ENCODE measurements around the gene ZNF638. TPM values are rescaled to one million over a fixed set of nuclear protein-coding genes. Genes with fewer than 3 reads are reported as not detected.

Gene ZNF638
- total and polyA plus RNA-seq, 2 of the 8 experiments (the other 6 are each of a cell fraction or from before 2014, with no cell fraction given): 45.3 to 143 TPM

GRCh38 chr2:71457123-71457915, 125.7 kb downstream of the ZNF638 start:
- no peak overlapping the region for H3K4me3 ChIP-seq (ENCODE audit: extremely low read depth in 1 of 4, insufficient read depth in 2 of 4, low read depth in 3 of 4, low read length in 4 of 4)
- no peak overlapping the region for H3K23ac ChIP-seq (ENCODE audit: insufficient read length)
- ChIA-PET CTCF (ENCODE audit: partially characterized antibody) (interaction anchor here (0.6 to 21.6 kb wide), 5 partner anchors 11 to 51 kb away, joined by 3 to 211 read pairs (median 10); no protein-coding TSS in a partner anchor), POLR2A (ENCODE audit: partially characterized antibody) (interaction anchor here (1.1 to 5.3 kb wide), 3 partner anchors 9 to 75 kb away, joined by 4 to 51 read pairs (median 9); no protein-coding TSS in a partner anchor)
- peaks cover 5 to 53% (median 41%) of the 10 kb centered on the region in 4 experiments for H3K27me3 ChIP-seq (replicated peaks in 1 of 4; ENCODE audit: control insufficient read depth in 3 of 4, extremely low read depth in 1 of 4, insufficient read depth in 3 of 4, low read length in 3 of 4)
- H2AK5ac ChIP-seq (ENCODE audit: low read depth, low read length): peak overlapping the region; percentile 75; the same call in 1 of the 2 replicates
- no peak overlapping the region for H4K91ac ChIP-seq (replicated peaks; ENCODE audit: insufficient read length, low read length)
- FAIRE-seq (no peak), DNase-seq (ENCODE audit: low read depth in 1 of 2, low spot score in 2 of 2) (peak in 1 of 2 experiments; percentile 43)
- H3K27ac ChIP-seq (ENCODE audit: low read depth, low read length): no peak overlapping the region
- H3K4me2 ChIP-seq (ENCODE audit: insufficient read depth in 1 of 2, low read depth in 2 of 2, low read length in 2 of 2): no peak overlapping the region; a peak in 1 of 4 replicates
- no peak overlapping the region for H4K5ac ChIP-seq (ENCODE audit: insufficient read length, low read depth, low read length)
- no peak overlapping the region for H2AFZ ChIP-seq (ENCODE audit: low read length)
- H2BK120ac ChIP-seq (replicated peaks; ENCODE audit: low read depth, low read length): no peak overlapping the region
- H3K18ac ChIP-seq (ENCODE audit: extremely low read depth, low read length): no peak overlapping the region; the same call in 1 of the 2 replicates
- H3K79me2 ChIP-seq (ENCODE audit: control insufficient read depth in 1 of 2, insufficient read depth in 2 of 2, low read length in 2 of 2): no peaks in the 10 kb centered on the region
- no peak overlapping the region for H3K4ac ChIP-seq (replicated peaks; ENCODE audit: insufficient read length, low read depth, low read length)
- no peaks in the 10 kb centered on the region; the same call in 1 of the 2 replicates for H3K79me1 ChIP-seq (ENCODE audit: low read depth, low read length)
- no peak overlapping the region for H4K8ac ChIP-seq (ENCODE audit: extremely low read depth, insufficient read depth, low read length)
- H3K4me1 ChIP-seq (replicated peaks in 1 of 4; ENCODE audit: control insufficient read depth in 3 of 4, insufficient read depth in 4 of 4, low read length in 3 of 4): peaks cover 22 to 41% (median 30%) of the 10 kb centered on the region in 4 experiments
- no peak overlapping the region for H3K56ac ChIP-seq (replicated peaks; ENCODE audit: insufficient read length, low read depth, low read length)
- H4K20me1 ChIP-seq (replicated peaks in 1 of 2; ENCODE audit: control insufficient read depth in 1 of 2, insufficient read depth in 2 of 2, low read length in 2 of 2): peaks cover 0 to 4% of the 10 kb centered on the region in 2 experiments
- H2BK20ac ChIP-seq (ENCODE audit: low read length): 0 out of 2 replicates have a peak overlapping the region, but pooled peaks have one; percentile 23
- no peak overlapping the region for H3K9ac ChIP-seq (replicated peaks in 1 of 4; ENCODE audit: extremely low read depth in 1 of 4, low read depth in 3 of 4, low read length in 3 of 4)
- 90% methylated on average over 9 of the region's 9 CpGs; no CpG with 5 or more reads in 1 of the 2 experiments for WGBS, 2 experiments (ENCODE audit: extremely low coverage in 1 of 2, insufficient coverage in 1 of 2, insufficient read length in 1 of 2, insufficient replicate concordance in 2 of 2, low coverage in 1 of 2, low lambda C conversion rate in 2 of 2, missing lambda C conversion rate in 1 of 2)
- H3K36me3 ChIP-seq (ENCODE audit: control insufficient read depth in 2 of 4, insufficient read depth in 4 of 4, low read length in 3 of 4): no peaks in the 10 kb centered on the region
- peak overlapping the region; percentile 35; the same call in 1 of the 2 replicates for H2BK12ac ChIP-seq (ENCODE audit: low read depth, low read length)
- H3K9me3 ChIP-seq (ENCODE audit: insufficient read depth in 2 of 2, low read depth in 1 of 2, low read length in 1 of 2): no peaks in the 10 kb centered on the region
- H3K14ac ChIP-seq (ENCODE audit: insufficient read length): no peak overlapping the region
- H2BK15ac ChIP-seq (ENCODE audit: low read length): peak overlapping the region; percentile 85
- H2BK5ac ChIP-seq (ENCODE audit: low read depth, low read length): 0 out of 2 replicates have a peak overlapping the region, but pooled peaks have one; percentile 17
- H3K23me2 ChIP-seq (ENCODE audit: low read depth, low read length): peaks cover 6% of the 10 kb centered on the region; the same call in 1 of the 2 replicates
- no peak for TF ChIP-seq YY1 (IDR thresholded peaks at IDR 0.05; ENCODE audit: low read depth, low read length)
- TF ChIP-seq MAX (IDR thresholded peaks at IDR 0.05): no peak
- no peak for TF ChIP-seq FOSL1 (IDR thresholded peaks at IDR 0.05; ENCODE audit: insufficient read depth, low read depth, low read length)
- TF ChIP-seq TEAD4 (IDR thresholded peaks at IDR 0.05; ENCODE audit: low read depth, low read length): no peak
- TF ChIP-seq ATF3 (IDR thresholded peaks at IDR 0.05; ENCODE audit: insufficient read depth, low read depth, low read length): no peak
- TF ChIP-seq RFX5 (IDR thresholded peaks at IDR 0.05; ENCODE audit: borderline replicate concordance, low read depth, low read length): no peak
- TF ChIP-seq JUND (IDR thresholded peaks at IDR 0.05; ENCODE audit: low read length): no peak
- TF ChIP-seq KDM5A (IDR thresholded peaks at IDR 0.05; ENCODE audit: low read length): no peak

Data from H1 (cell line).